Activated CD4-positive, alpha-beta T cell treated with anti-CD3 and anti-CD28 coated beads for 36 hours (primary cell): Measurements from ENCODE around the gene C1QTNF7. TPM values are rescaled to one million over a fixed set of nuclear protein-coding genes. Genes with fewer than 3 reads are reported as not detected.
A peak's percentile ranks its signal among the peaks of the same experiment; 100 is the strongest.

Experiments used
- ATAC-seq: fragments of 200-7000 bp; cut with Tn5 transposase; one replicate; pipeline ENCODE4 v1.10.0; 2021; ENCODE audit warnings: mild to moderate bottlenecking, moderate library complexity
- CTCF ChIA-PET: fragments of 350-600 bp; sonication (Branson Sonifier 250); formaldehyde crosslinking; loops from one replicate; lab custom pipeline; 2021; ENCODE audit warnings: antibody characterized with exemption; lab: Charles Lee
- POLR2A ChIA-PET: fragments of 350-600 bp; sonication (Branson Sonifier 250); formaldehyde crosslinking; loops from one replicate; lab custom pipeline; 2021; ENCODE audit warnings: antibody characterized with exemption, inconsistent platforms; lab: Charles Lee
- DNase-seq: peaks from one replicate; pipeline ENCODE4 v3.0.0-alpha.2; 2020
- H3K27ac Mint-ChIP-seq: one replicate; pipeline ENCODE4 v1.8.0; 2021; ENCODE audit warnings: mixed read lengths
- H3K27me3 Mint-ChIP-seq: one replicate; pipeline ENCODE4 v1.8.0; 2021; ENCODE audit warnings: mixed read lengths
- H3K36me3 Mint-ChIP-seq: one replicate; pipeline ENCODE4 v1.8.0; 2021; ENCODE audit warnings: low read depth, mixed read lengths
- H3K4me1 Mint-ChIP-seq: one replicate; pipeline ENCODE4 v1.8.0; 2021; ENCODE audit warnings: mixed read lengths
- H3K4me3 Mint-ChIP-seq: one replicate; pipeline ENCODE4 v1.8.0; 2021; ENCODE audit warnings: mild to moderate bottlenecking, moderate library complexity, mixed read lengths
- H3K9me3 Mint-ChIP-seq: one replicate; pipeline ENCODE4 v1.8.0; 2021; ENCODE audit warnings: low read depth, mixed read lengths
- intact Hi-C, 2 experiments: fragments of 100-400 bp; cut with DNase I in 1 of 2; cut with micrococcal nuclease in 1 of 2; formaldehyde crosslinking; loops; one replicate each; pipeline versions ENCODE4 v1.14.2 to v1.15.1; 2022 to 2024; cut with DNase I, micrococcal nuclease
- total RNA-seq, 2 experiments: library from RNA; stranded (reverse); gene quantifications; one replicate each; pipeline ENCODE4 v1.2.3, GENCODE V29; 2021

Gene C1QTNF7, protein sequence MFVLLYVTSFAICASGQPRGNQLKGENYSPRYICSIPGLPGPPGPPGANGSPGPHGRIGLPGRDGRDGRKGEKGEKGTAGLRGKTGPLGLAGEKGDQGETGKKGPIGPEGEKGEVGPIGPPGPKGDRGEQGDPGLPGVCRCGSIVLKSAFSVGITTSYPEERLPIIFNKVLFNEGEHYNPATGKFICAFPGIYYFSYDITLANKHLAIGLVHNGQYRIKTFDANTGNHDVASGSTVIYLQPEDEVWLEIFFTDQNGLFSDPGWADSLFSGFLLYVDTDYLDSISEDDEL
- not detected for total RNA-seq

GRCh38 chr4:15427701-15428100, at the start of gene C1QTNF7:
Gene C1QTNF7, plus strand, starts transcription at chr4:15428033. Its CDS starts 7,711 bp downstream, at chr4:15435744.
- Mint-ChIP-seq H3K9me3 (no peaks in the 10 kb centered on the region), H3K36me3 (no peaks in the 10 kb centered on the region), H3K4me3 (no peak within 1 kb of the TSS), H3K4me1 (peaks cover 34% of the 10 kb centered on the region), H3K27me3 (peaks cover 2% of the 10 kb centered on the region), H3K27ac (no peak within 1 kb of the TSS)
- POLR2A ChIA-PET, result no interaction called here
- intact Hi-C loops, result no loop called here
- no peak for DNase-seq
- no peak for ATAC-seq
- CTCF ChIA-PET, result no interaction called here

- ChIA-PET POLR2A (interaction anchor here (0.6 kb wide), 1 partner anchor 60 kb away, joined by 3 read pairs; no protein-coding TSS in a partner anchor), CTCF (interaction anchor here (0.6 to 1.9 kb wide), 7 partner anchors 16 to 145 kb away, joined by 3 to 9 read pairs (median 3); no protein-coding TSS in a partner anchor)
- no peak overlapping the region for H3K27ac Mint-ChIP-seq
- peak; percentile 70 for ATAC-seq
- no peak for DNase-seq
- no peaks in the 10 kb centered on the region for H3K9me3 Mint-ChIP-seq
- H3K4me3 Mint-ChIP-seq, result no peak overlapping the region
- H3K36me3 Mint-ChIP-seq, result no peaks in the 10 kb centered on the region
- H3K27me3 Mint-ChIP-seq, result no peaks in the 10 kb centered on the region
- peaks cover 25% of the 10 kb centered on the region for H3K4me1 Mint-ChIP-seq
- intact Hi-C loops, result no loop called here
Measured at GRCh38 chr4:15378062-15378461, 49.8 kb upstream of the C1QTNF7 start.

- Mint-ChIP-seq H3K9me3 (no peaks in the 10 kb centered on the region), H3K4me1 (peaks cover 24% of the 10 kb centered on the region), H3K27ac (peak overlapping the region; percentile 32), H3K4me3 (no peak overlapping the region), H3K27me3 (no peaks in the 10 kb centered on the region), H3K36me3 (no peaks in the 10 kb centered on the region)
- ATAC-seq, result no peak
- ChIA-PET POLR2A (no interaction called here), CTCF (interaction anchor here (0.6 to 1.9 kb wide), 7 partner anchors 15 to 145 kb away, joined by 3 to 9 read pairs (median 3); no protein-coding TSS in a partner anchor)
- DNase-seq, result no peak
- intact Hi-C loops, result no loop called here
Measured at GRCh38 chr4:15378493-15378892, 49.3 kb upstream of the C1QTNF7 start.

- no peaks in the 10 kb centered on the region for H3K27me3 Mint-ChIP-seq
- H3K4me3 Mint-ChIP-seq, result no peak overlapping the region
- intact Hi-C loops, result no loop called here
- ATAC-seq (no peak), DNase-seq (no peak)
- H3K4me1 Mint-ChIP-seq, result peaks cover 7% of the 10 kb centered on the region
- H3K27ac Mint-ChIP-seq, result no peak overlapping the region
- no peaks in the 10 kb centered on the region for H3K36me3 Mint-ChIP-seq
- ChIA-PET CTCF (interaction anchor here (0.5 to 1.2 kb wide), 3 partner anchors 14 to 146 kb away, joined by 3 read pairs; no protein-coding TSS in a partner anchor), POLR2A (no interaction called here)
- no peaks in the 10 kb centered on the region for H3K9me3 Mint-ChIP-seq
Measured at GRCh38 chr4:15381806-15382338, 46.0 kb upstream of the C1QTNF7 start.

DNA sequence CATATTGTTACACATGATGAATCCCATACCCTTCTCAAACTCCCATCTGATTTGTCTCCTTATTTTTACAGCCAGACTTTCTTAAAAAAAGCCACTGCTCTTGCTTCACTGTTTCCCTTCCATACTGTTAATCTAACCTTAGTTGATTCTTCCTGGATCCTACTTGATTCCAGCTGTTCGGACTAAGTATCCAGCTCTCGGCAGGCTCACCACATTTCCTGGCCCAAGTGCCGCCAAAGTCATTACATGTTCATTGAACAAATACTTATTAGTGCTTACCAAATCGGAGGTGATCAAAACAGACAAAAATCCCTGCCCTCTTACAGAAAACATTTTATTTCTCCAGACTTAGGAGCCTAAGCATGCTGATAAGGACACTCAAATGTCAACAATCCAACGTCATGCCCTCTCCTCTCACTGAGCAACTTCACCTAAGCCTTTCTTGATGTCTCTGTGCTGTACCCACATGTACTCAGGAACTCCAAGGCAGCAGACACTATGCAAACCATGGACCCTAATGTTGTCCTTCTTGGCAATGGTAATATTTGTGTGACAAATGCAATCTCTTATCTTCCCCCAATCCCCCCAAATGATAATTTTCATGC, 45.1 kb upstream of the C1QTNF7 start:
- peaks cover 3% of the 10 kb centered on the region for H3K4me1 Mint-ChIP-seq
- no peak overlapping the region for H3K4me3 Mint-ChIP-seq
- H3K27me3 Mint-ChIP-seq, result no peaks in the 10 kb centered on the region
- no peak for ATAC-seq
- no peak for DNase-seq
- intact Hi-C loops, result no loop called here
- no peak overlapping the region for H3K27ac Mint-ChIP-seq
- CTCF ChIA-PET, result no interaction called here
- no peaks in the 10 kb centered on the region for H3K9me3 Mint-ChIP-seq
- POLR2A ChIA-PET, result no interaction called here
- H3K36me3 Mint-ChIP-seq, result no peaks in the 10 kb centered on the region

DNA sequence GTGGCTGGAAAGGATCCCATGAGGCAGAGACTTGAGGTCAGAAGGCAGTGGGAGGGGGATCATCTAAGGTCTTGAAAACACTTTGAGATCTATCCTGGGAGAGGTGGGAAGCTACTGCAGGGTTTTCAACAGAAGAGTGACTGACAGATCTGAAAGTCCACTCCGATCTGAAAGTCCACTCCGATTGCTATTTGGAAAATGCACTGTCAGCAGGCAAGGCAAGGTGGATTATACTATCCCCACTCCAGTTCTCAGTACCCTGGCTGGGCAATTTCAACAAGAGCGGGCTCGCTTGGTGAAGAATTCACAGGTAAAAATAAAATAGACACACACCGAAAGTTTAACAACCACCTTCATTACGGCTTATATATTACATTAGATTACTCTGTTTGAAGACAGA, 42.3 kb upstream of the C1QTNF7 start:
- intact Hi-C loops, result no loop called here
- H3K36me3 Mint-ChIP-seq, result no peaks in the 10 kb centered on the region
- H3K4me1 Mint-ChIP-seq, result no peaks in the 10 kb centered on the region
- CTCF ChIA-PET, result interaction anchor here (0.9 to 1.8 kb wide), 2 partner anchors 10 to 19 kb away, joined by 3 to 13 read pairs; no protein-coding TSS in a partner anchor
- H3K27me3 Mint-ChIP-seq, result no peaks in the 10 kb centered on the region
- DNase-seq (no peak), ATAC-seq (no peak)
- H3K9me3 Mint-ChIP-seq, result no peaks in the 10 kb centered on the region
- no peak overlapping the region for H3K27ac Mint-ChIP-seq
- H3K4me3 Mint-ChIP-seq, result no peak overlapping the region
- POLR2A ChIA-PET, result no interaction called here

- DNase-seq (no peak), ATAC-seq (no peak)
- Mint-ChIP-seq H3K27ac (no peak overlapping the region), H3K4me1 (no peaks in the 10 kb centered on the region), H3K4me3 (no peak overlapping the region), H3K9me3 (no peaks in the 10 kb centered on the region), H3K27me3 (no peaks in the 10 kb centered on the region), H3K36me3 (no peaks in the 10 kb centered on the region)
- POLR2A ChIA-PET, result no interaction called here
- CTCF ChIA-PET, result interaction anchor here (0.9 to 1.8 kb wide), 2 partner anchors 10 to 18 kb away, joined by 3 to 13 read pairs; no protein-coding TSS in a partner anchor
- intact Hi-C loops, result no loop called here
Measured at GRCh38 chr4:15385928-15386327, 41.9 kb upstream of the C1QTNF7 start.

DNA sequence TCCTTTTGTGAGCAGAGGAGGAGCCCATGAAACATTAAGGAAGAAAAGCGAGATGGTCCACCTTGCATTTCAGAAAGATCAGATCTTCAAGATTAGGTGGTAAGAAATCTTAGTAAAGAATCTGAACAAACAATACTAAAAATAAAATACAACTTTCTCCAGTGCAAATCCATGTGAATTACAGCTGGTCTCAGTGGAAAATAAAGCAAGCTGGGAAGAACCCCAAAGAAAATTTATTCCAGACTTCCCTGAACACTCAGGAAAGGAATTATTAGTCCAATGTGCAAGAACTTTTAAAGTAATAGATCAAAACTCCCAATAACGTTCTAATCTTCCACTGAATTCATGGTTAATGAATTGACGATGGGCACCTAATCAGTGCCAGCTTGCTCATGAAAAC, 37.3 kb upstream of the C1QTNF7 start:
- Mint-ChIP-seq H3K36me3 (no peaks in the 10 kb centered on the region), H3K4me1 (no peaks in the 10 kb centered on the region), H3K27me3 (no peaks in the 10 kb centered on the region), H3K9me3 (no peaks in the 10 kb centered on the region), H3K4me3 (no peak overlapping the region), H3K27ac (no peak overlapping the region)
- ChIA-PET CTCF (no interaction called here), POLR2A (no interaction called here)
- DNase-seq (no peak), ATAC-seq (no peak)
- intact Hi-C loops, result no loop called here

DNA sequence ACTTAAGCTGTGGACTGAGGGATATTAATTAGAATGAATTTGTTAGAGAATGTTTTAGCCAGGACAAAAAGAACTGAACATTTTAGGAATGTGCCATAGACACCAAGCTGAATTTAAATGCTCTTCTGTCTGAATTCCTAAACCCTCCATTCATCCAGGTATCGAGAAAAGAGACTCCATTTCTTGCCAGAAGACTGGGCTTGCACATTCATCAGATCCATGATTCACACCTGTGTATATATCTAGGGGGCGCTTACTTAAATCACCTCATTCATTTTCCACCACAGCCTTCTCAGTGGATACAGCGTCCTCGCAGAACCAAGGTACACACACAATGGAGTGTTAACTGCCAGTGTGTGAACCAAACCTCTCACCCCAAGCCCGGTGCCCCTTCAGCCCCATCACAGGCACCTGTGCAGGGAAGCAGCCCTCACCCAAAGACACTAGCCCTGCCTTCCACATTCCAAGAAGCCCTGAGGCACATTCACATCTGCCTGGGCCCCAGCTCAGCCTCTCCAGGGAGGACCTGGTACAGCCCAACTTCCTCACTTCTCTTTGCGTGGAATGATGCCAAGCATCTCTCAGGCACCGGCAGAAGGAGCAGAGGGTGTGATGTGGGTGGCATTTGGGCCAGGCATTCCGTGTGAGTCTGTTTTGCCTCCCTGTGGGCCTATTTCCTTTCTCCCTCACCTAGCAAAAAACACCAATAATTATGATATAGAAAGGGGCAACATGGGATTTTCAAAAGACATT, 35.6 kb upstream of the C1QTNF7 start:
- H3K36me3 Mint-ChIP-seq, result no peaks in the 10 kb centered on the region
- POLR2A ChIA-PET, result no interaction called here
- H3K9me3 Mint-ChIP-seq, result no peaks in the 10 kb centered on the region
- ATAC-seq (no peak), DNase-seq (no peak)
- no peak overlapping the region for H3K4me3 Mint-ChIP-seq
- H3K27ac Mint-ChIP-seq, result no peak overlapping the region
- no peaks in the 10 kb centered on the region for H3K27me3 Mint-ChIP-seq
- intact Hi-C loops, result no loop called here
- H3K4me1 Mint-ChIP-seq, result no peaks in the 10 kb centered on the region
- CTCF ChIA-PET, result no interaction called here

GRCh38 chr4:15395311-15395710, 32.5 kb upstream of the C1QTNF7 start:
- H3K4me3 Mint-ChIP-seq, result no peak overlapping the region

More at GRCh38 chr4:15395311-15395710, 32.5 kb upstream of the C1QTNF7 start:
- Mint-ChIP-seq H3K9me3 (no peaks in the 10 kb centered on the region), H3K27me3 (no peaks in the 10 kb centered on the region), H3K4me1 (peaks cover 16% of the 10 kb centered on the region), H3K27ac (no peak overlapping the region), H3K36me3 (no peaks in the 10 kb centered on the region)
- ChIA-PET CTCF (interaction anchor here (0.9 to 4.1 kb wide), 8 partner anchors 8 to 63 kb away, joined by 3 to 19 read pairs (median 8); no protein-coding TSS in a partner anchor), POLR2A (no interaction called here)
- no peak for ATAC-seq
- intact Hi-C loops, result loop anchor here in 1 of 2 experiments (5.0 kb wide), 1 partner anchor 62 kb away; no protein-coding TSS in a partner anchor
- no peak for DNase-seq
